ACHN (cell line): ENCODE results near the gene PLD4.
"Not testable (repeated sequence)": the region's sequence is repeated elsewhere in the genome, so short reads cannot be mapped to it uniquely, and the experiment has no call there.

Experiments
- DNase-seq: peaks from one replicate; pipeline ENCODE4 v3.0.0-alpha.2; 2015
- in situ Hi-C: cut with HindIII; loops from 2 replicates; pipeline ENCODE4 v1.10.0; 2017; ENCODE audit warnings: low sequenced_read_pairs, low pct_ligation_motif_present, low pct_unique_long_range_greater_than_20kb

PLD4 gene

GRCh38 chr14:104945986-104946965, 21.6 kb downstream of the PLD4 start:
- DNase-seq, in situ Hi-C loops: not testable (repeated sequence)

- in situ Hi-C loops, DNase-seq: not testable (repeated sequence)
Measured at GRCh38 chr14:104947201-104947600, 22.5 kb downstream of the PLD4 start.

DNA sequence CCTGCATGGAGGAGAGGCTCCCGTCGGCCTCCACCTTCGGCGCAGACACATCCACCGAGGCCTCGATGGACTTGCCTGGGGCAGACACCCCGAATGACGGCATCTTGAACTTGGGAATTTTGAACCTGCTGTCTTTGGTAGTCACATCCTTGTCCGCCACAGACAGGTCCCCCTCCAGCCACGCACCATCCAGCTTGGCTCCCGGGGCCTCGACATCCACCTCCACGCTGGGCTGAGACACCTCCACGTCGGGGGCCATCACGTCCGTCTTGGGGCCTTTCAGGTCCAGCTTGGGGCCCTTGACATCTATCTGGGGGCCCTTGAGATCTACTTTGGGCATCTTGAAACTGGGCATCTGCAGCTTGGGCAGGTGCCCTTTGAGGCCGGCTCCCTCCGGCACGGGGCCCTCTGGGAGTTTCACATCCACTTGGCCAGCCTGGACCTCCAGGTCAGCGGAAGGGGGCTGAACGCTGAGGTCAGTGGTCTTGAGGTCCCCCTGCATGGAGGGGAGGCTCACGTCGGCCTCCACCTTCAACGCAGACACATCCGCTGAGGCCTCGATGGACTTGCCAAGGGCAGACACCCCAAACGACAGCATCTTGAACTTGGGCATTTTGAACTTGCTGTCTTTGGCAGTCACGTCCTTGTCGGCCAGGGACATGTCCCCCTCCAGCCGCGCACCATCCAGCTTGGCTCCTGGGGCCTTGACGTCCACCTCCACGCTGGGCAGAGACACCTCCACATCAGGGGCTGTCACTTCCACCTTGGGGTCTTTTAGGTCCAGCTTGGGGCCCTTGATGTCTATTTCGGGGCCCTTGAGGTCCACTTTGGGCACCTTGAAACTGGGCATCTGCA, 23.4 kb downstream of the PLD4 start:
- in situ Hi-C loops, DNase-seq: not testable (repeated sequence)

DNA sequence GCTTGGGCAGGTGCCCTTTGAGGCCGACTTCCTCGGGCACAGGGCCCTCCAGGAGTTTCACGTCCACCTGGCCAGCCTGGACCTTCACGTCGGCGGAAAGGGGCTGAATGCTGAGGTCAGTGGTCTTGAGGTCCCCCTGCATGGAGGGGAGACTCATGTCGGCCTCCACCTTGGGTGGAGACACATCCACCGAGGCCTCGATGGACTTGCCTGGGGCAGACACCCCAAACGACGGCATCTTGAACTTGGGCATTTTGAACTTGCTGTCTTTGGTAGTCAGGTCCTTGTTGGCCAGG, 24.0 kb downstream of the PLD4 start:
- no peak for DNase-seq
- in situ Hi-C loops, result no loop called here

GRCh38 chr14:104949406-104949955, 24.8 kb downstream of the PLD4 start:
- in situ Hi-C loops, result not testable (repeated sequence)

DNA sequence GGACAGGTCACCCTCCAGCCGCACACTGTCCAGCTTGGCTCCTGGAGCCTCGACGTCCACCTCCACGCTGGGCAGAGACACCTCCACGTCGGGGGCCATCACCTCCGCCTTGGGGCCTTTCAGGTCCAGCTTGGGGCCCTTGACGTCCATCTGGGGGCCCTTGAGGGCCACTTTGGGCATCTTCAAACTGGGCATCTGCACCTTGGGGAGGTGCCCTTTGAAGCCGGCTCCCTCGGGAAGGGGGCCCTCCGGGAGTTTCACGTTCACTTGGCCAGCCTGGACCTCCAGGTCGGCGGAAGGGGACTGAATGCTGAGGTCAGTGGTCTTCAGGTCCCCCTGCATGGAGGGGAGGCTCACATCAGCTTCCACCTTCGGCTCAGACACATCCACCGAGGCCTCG, 25.3 kb downstream of the PLD4 start:
- in situ Hi-C loops, result no loop called here
- DNase-seq, result no peak

More at GRCh38 chr14:104949406-104949955, 24.8 kb downstream of the PLD4 start:
- not testable (repeated sequence) for DNase-seq

DNA sequence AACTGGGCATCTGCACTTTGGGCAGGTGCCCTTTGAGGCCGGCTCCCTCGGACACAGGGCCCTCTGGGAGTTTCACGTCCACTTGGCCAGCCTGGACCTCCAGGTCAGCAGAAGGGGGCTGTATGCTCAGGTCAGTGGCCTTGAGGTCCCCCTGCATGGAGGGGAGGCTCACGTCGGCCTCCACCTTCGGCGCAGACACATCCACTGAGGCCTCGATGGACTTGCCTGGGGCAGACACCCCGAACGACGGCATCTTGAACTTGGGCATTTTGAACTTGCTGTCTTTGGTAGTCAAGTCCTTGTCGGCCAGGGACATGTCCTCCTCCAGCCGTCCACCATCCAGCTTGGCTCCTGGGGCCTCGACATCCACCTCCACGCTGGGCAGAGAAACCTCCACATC, 26.0 kb downstream of the PLD4 start:
- in situ Hi-C loops, result not testable (repeated sequence)

DNA sequence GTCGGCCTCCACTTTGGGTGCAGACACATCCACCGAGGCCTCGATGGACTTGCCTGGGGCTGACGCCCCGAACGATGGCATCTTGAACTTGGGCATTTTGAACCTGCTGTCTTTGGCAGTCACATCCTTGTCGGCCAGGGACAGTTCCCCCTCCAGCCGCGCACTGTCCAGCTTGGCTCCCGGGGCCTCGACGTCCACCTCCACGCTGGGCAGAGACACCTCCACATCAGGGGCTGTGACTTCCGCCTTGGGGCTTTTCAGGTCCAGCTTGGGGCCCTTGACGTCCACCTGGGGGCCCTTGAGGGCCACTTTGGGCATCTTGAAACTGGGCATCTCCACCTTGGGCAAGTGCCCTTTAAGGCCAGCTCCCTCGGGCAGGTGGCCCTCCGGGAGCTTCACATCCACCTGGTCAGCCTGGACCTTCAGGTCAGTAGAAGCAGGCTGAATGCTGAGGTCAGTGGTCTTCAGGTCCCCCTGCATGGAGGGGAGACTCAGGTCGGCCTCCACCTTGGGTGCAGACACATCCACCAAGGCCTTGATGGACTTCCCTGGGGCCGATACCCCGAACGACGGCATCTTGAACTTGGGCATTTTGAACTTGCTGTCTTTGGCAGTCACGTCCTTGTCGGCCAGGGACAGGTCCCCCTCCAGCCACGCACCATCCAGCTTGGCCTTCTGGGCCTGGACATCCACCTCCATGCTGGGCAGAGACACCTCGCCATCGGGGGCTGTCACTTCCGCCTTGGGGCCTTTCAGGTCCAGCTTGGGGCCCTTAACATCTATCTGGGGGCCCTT, 27.4 kb downstream of the PLD4 start:
- in situ Hi-C loops, DNase-seq: not testable (repeated sequence)

More for the DNA sequence above, 26.0 kb downstream of the PLD4 start:
- DNase-seq, result not testable (repeated sequence)

DNA sequence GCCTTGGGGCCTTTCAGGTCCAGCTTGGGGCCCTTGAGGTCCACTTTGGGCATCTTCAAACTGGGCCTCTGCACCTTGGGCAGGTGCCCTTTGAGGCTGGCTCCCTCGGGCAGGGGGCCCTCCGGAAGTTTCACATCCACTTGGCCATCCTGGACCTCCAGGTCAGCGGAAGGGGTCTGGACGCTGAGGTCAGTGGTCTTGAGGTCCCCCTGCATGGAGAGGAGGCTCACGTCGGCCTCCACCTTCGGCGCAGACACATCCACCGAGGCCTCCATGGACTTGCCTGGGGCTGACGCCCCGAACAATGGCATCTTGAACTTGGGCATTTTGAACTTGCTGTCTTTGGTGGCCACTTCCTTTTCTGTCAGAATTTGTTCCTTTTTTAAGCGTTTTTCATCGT, 28.4 kb downstream of the PLD4 start:
- in situ Hi-C loops, result no loop called here
- no peak for DNase-seq

DNA sequence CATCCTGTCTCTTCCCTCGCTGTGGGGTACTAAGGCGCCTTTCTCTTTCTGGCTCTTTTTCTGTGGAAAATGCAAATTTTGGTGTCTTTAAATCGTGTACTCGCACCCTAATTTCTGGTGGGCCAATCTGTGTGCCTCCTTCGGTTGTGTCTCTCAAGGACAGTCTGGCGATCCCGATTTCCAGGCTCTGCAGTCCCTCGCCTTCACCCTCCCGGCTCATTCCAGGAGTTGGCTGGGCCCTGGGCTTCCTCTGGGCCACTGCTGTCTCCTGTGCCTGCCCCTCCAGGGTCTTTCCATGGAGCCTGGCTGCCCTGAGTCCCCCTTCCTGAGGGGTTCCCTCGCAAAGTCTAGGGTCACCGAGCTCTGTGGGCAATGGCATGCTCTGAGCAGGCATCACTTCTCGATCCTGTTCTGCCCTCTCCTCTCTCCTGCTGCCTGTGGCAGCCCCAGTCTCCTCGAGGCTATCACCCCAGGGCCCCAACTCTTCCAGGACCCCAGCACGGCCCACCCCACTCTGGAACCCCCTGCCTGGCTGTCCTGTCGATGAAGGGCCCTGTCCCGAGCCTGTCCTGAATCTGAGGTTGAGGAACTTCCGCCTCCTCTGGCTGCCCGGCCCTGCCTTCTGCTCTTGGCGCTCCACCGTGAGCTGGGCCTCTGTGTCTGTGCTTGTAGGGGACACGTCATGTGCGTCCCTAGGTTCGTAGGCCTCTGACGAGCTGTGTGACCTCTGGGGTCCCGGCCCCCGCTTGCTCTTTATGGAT, 29.4 kb downstream of the PLD4 start:
- no peak for DNase-seq
- in situ Hi-C loops, result no loop called here

GRCh38 chr14:104954746-104955395, 30.2 kb downstream of the PLD4 start:
- no peak for DNase-seq

DNA sequence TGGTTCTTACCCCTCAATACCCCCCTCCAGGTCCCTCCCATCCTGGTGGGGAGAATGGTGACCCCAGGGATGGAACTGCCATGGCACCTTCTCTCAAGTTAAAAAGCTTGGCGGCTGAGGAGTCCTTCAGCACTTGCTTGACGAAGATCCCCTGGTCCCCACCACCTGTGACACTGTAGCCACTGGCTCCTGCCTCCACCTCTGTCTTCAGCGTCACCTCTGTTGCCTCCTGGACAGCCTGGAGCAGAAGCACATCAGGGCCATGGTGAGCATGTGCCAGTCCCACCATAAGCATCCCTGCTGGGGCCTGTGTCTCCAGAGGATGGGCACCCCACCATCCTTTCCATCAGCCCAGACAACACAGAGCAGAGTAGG, 30.7 kb downstream of the PLD4 start:
- DNase-seq, result no peak
- in situ Hi-C loops, result no loop called here

More at GRCh38 chr14:104954746-104955395, 30.2 kb downstream of the PLD4 start:
- in situ Hi-C loops, result no loop called here

- no peak for DNase-seq
- in situ Hi-C loops, result no loop called here
Measured at GRCh38 chr14:104956290-104956890, 31.7 kb downstream of the PLD4 start.

- in situ Hi-C loops, result no loop called here
- no peak for DNase-seq
Measured at GRCh38 chr14:104957146-104958113, 32.8 kb downstream of the PLD4 start.

GRCh38 chr14:104964546-104964945, 39.9 kb downstream of the PLD4 start:
- in situ Hi-C loops, result no loop called here
- no peak for DNase-seq
